H1 (cell line): ENCODE data around the gene SYP. TPM values are rescaled to one million over a fixed set of nuclear protein-coding genes. Genes with fewer than 3 reads are reported as not detected.

Experiments used
- BCL11A ChIP-seq, 2 experiments: IDR thresholded peaks; one replicate each; pipeline ENCODE4 v1.6.1; 2011; ENCODE audit warnings: low read depth in 2 of 2, low read length in 2 of 2, mild to moderate bottlenecking in 2 of 2
- PHF8 ChIP-seq: fragments of 200-600 bp; sonication (generic); conservative IDR thresholded peaks from 2 replicates; pipeline ENCODE4 v1.7.1; 2012; ENCODE audit warnings: low read depth, mild to moderate bottlenecking, inconsistent platforms, low read length, moderate library complexity
- RBBP5 ChIP-seq: IDR thresholded peaks from 2 replicates; pipeline ENCODE4 v1.7.1; 2012; ENCODE audit warnings: low read depth, mild to moderate bottlenecking, inconsistent platforms, low read length, moderate library complexity, borderline replicate concordance
- SP2 ChIP-seq: IDR thresholded peaks from 2 replicates; pipeline ENCODE4 v1.6.1; 2012; ENCODE audit warnings: mild to moderate bottlenecking, low read length, inconsistent platforms
- SP4 ChIP-seq: IDR thresholded peaks from 2 replicates; pipeline ENCODE4 v1.6.1; 2012; ENCODE audit warnings: low read length, inconsistent platforms
- TAF7 ChIP-seq: optimal IDR thresholded peaks from 2 replicates; pipeline ENCODE3; 2011; ENCODE audit warnings: low read depth, mild to moderate bottlenecking, inconsistent platforms, low read length, moderate library complexity, borderline replicate concordance
- polyA plus RNA-seq, 7 experiments: library from polyadenylated mRNA; depleted of rRNA in 3 of 7; stranded (reverse) in 5 of 7; unstranded in 2 of 7; fragments of >200 nt in 5 of 7; fragments of 200-250 nt in 2 of 7; gene quantifications; 1 replicate in 5 of 7; 2 replicates in 1 of 7; 4 replicates in 1 of 7; pipeline versions ENCODE4 v1.2.1 to v1.2.3, GENCODE V29; 2011 to 2013; ENCODE audit warnings: missing spikeins in 2 of 7, mixed read lengths in 2 of 7
- total RNA-seq: library from RNA; stranded (reverse); fragmentation: NEBNext Ultra II Directional; extraction: Animal tissue kit (Norgen Biotek cat#: 25700); gene quantifications from 2 replicates; pipeline ENCODE4 v1.2.1, GENCODE V29; 2021
- TF ChIP-seq, protein P1 (sequence below): IDR thresholded peaks from 2 replicates; pipeline ENCODE4 v1.6.1; 2011; ENCODE audit warnings: low read length, improper control_type of control experiment

Gene SYP
- total and polyA plus RNA-seq, 2 of the 8 experiments (the other 6 are each of a cell fraction or from before 2014, with no cell fraction given) = 4.3 to 10.8 TPM

DNA sequence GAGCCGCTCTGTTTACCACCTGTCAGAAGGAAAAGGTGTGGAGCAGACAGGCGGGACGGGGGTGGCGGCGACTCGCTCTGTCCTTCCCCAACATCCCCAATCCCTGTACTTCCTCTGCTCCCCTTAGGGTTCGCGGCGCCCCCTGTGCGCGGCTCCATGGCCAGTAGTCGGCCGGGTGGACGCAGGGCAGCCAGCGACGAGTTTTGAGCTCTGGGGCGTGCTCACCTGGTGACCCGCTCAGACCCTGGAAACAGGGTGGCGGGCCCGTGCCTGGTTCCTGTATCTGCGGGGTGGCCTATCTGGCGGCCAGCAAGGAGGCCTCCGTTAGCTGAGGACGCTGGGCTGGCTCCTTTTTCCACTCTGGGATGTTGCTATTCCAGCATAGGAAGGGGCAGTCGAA lies 42.8 kb downstream of the SYP start (continued):
- TF ChIP-seq BCL11A (IDR thresholded peaks at IDR 0.05; ENCODE audit: low read depth in 2 of 2, low read length in 2 of 2) = no peak
- TF ChIP-seq SP2 = no peak
- TF ChIP-seq, protein P1, sequence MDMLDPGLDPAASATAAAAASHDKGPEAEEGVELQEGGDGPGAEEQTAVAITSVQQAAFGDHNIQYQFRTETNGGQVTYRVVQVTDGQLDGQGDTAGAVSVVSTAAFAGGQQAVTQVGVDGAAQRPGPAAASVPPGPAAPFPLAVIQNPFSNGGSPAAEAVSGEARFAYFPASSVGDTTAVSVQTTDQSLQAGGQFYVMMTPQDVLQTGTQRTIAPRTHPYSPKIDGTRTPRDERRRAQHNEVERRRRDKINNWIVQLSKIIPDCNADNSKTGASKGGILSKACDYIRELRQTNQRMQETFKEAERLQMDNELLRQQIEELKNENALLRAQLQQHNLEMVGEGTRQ = no peak
- no peak for TF ChIP-seq TAF7
- no peak for TF ChIP-seq SP4
- no peak for TF ChIP-seq PHF8
- TF ChIP-seq RBBP5 = no peak
